ENCODE measurements around the gene NDRG3.

Gene NDRG3

DNA sequence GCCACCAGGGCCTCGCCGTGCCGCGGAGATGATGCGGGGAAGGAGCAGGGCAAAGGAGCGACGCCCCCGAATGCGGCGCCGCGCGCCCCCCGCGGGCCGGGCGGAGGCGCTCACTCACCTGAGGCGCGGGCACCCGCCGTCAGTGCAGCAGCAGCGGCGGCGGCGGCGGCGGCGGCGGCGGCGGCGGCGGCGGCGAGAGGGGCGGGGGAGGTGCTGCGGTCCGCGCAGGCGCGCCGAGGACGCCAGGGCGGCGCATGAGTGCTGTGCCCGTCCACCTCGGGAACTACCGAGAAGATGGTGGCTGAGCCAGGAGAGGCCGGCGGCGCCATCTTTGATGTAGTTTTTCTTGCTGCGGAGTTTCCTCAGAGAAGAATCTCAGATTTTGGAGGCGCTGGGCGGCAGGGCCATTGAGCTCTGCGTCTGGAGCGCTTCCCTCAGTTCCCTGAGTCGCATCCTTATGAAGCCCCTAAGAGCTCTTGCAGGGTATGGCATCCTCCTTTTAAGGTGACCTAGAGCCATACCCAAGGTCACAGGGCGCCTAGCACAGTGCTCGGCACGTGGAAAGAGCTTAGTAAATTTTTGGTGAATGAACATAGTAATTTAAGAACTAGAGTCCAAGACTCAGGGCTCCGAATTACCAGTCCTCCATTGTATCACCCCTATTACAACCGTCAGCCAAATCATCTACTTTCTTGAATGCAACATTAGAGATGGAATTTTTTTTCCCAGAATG lies at the start of gene NDRG3:
NDRG3 (minus strand) TSS at position 164 of the 733 bp plus-strand sequence. CDS start 24,355 bp downstream, outside the sequence.
- DNase-seq, result peak; percentile 94

DNA sequence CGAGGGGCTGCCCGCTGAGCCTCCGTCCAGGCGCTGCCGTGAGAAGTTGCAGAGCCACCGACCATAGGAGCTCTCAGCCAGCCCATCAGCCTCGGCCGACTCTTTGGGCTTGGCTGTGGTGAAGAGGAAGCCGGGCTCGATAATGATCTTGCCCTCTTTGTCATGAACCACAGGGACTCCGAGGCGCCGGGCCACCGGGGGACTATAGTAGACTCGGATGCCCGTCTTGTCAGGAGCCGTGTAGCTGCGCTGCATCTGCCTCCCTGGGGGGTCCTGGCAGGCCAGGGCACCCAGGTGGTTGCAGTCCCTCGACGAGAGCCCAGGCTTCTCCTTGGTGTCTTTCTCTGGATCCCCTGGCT lies 48.2 kb upstream of the NDRG3 start:
- no peak for DNase-seq

DNA sequence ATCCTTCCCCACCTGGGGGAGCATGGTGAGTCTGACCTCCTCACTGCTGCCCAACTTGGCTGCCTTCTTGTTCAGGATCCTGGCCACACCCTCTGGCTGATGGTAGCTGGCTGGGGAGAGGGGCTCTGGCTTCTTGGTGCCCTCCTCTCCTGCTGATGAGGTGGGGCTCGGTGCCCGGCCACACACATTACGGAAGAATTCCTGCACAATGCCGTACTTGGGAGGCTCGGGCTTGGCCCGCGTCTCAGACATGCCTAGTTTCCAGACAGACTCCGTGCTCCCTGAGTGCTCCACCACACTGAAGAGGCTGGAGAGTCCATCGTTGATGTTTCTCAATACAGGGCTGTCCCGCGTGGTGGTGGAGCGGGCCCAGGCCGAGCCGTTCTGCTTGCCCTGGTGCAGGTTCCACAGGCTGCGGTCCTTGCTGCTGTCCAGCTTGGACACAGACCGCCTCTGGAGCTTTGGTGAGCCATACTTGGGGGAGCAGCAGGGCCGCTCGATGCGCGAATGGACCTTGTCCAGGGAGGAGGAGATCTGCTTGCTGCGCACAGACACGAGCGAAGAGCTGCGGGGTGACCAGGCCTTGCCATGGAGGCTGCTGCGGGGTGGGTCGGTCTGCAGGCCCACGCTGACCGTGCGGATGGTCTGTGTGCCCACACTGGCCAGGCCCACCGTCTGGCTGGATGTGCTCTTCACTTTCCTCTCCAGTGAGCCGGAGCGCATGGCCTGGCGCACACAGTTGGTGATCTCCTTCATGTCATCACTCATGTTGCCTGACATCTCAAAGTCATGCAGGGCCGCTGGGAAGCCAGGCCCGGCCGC lies 47.6 kb upstream of the NDRG3 start:
- DNase-seq, result no peak

DNA sequence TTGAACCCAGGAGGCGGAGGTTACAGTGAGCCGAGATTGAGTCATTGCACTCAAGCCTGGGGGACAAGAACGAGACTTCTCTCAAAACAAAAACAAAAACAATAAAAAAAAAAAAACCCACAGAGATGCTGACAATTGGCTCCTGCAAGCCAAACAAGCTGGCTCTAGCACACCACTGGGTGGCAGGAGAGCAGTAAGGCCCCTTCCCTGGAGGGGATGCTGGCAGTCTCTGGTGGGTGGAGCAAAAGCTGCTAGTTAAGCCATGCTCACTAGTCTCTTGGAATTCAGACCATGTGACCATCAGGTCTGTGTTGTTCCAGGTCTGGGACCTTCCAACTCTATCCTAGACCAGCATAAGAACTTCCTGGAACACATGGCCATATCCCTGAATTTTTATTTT lies 46.5 kb upstream of the NDRG3 start:
- DNase-seq, result peak; percentile 29

DNA sequence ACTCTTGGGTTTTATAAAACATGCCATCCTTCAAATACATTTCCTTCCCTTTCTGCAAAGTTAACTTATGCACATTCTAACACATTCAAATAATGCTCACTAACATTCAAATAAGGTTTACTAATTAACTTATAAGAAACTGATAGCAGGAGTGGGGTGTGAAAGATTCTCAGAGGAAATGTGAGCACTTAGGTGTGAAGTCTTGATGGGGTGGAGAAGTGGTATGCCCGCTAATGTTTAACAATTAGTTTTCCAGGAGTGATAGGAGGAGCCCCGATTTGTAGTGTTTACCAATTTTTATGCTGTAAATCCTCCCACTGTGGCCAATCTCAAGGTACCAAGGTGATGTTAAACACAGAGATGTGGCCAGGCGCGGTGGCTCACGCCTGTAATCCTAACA lies 46.0 kb upstream of the NDRG3 start:
- DNase-seq, result no peak

DNA sequence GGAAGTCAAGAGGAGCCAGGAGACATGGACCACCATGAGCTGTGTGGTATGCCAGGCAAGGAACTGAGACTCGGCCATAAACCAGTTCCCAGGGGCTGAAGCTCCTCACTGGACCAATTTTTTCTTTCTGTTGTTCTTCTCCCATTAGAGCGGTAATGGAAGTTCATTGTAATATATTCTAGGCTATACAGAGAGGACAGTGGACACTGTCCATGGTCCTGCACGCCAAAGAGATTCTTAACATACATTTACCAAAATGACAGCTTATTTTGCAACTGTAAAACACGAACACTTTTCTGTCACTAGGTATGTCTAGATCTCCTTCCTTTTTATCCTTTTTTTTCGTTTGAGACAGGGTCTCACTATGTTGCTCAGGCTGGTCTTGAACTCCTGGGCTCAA lies 40.8 kb upstream of the NDRG3 start:
- DNase-seq, result no peak

DNA sequence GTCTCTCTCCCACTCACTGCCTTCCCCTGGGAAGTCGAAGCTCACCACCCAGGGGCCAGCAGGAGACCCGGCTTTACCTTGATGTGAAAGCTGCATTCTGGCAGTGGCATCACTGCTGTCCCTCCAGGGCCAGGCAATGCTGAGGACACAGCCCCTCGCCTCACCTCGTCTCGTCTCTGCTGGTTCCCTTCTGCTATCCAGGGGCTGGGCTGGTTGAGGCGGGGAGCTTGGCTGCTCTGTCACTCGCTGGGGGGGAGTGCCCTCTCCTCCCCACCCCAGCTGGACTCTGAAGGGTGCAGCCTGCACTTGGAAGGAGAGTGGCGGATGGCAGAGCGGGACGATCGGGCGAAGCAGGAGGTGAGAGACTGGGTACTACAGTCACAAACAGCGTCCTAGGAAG lies 40.4 kb upstream of the NDRG3 start:
- DNase-seq, result no peak

DNA sequence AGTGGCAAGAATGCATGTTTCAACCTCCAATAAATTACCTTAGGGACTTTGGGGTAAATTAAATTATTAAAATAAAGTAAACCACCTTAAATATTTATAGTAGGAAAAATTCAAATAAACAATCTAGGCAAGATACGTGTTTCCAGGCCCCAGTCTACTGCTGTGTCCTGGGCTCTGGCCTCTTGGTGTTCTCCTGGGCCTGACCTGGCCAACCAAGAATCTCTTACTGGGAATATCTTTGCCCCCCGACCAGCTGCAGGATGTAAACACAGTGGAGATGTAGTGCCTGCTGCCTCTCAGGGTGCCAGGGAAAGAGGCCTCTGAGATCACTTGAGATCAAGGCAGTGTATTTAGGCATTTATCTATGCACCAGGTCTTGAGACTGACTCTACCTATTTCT lies 39.4 kb upstream of the NDRG3 start:
- no peak for DNase-seq

DNA sequence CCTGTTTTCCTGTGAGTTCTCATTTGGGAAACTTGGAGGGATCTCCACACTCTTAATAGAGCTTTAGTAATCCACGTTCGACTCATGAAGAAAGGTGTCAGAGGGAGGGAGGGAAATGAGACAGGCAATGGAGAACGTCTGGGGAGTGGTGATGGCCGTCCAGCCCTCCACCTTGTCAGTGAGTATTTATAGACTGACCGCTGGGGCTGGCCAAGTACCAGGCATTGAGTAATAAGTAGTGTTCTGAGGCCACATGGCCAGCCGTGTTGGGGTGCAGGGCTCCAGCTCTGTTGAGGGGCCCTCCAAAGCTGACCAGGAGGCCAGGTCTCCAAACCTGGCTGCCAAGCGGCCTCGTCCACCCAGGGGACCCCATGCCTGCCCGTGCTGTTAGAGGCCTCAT lies 39.0 kb upstream of the NDRG3 start:
- DNase-seq, result no peak

DNA sequence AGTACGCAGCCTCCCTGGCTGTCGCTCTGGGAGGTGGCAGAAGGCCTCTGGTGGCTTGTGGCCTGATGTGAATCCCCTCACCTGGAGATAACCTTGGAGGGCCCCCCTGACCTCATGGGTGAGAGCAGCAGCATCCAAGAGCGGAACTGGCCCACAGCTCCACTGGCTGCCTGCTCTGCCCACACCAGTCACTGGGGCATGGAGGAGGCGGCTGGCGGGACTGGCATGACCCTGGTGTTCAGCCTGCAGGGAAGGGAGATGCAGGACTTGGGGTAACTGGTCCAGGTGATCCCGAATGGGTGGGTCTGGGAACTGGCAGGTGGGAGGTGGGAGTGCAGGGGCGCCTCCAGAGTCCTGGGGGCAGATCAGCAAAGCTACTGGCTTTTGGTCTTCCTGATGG lies 38.2 kb upstream of the NDRG3 start:
- no peak for DNase-seq

DNA sequence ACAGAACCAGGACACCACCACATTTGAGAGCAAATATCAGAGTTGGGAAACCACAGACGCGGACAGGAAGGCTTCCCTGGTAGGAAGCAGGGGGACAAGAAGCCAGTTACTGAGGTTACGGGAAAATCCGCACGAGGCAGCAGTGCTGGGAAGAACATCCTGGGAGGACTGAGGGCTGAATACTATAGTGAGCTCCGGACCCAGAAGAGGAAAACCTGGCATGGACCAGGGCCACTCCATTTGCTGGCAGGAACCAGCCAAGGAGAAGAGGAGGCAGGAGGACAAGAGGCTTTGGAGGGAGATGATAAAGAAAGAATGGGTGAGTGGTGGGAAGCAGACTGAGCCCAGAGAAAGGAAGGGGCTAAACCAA lies 33.8 kb upstream of the NDRG3 start:
- DNase-seq, result no peak

DNA sequence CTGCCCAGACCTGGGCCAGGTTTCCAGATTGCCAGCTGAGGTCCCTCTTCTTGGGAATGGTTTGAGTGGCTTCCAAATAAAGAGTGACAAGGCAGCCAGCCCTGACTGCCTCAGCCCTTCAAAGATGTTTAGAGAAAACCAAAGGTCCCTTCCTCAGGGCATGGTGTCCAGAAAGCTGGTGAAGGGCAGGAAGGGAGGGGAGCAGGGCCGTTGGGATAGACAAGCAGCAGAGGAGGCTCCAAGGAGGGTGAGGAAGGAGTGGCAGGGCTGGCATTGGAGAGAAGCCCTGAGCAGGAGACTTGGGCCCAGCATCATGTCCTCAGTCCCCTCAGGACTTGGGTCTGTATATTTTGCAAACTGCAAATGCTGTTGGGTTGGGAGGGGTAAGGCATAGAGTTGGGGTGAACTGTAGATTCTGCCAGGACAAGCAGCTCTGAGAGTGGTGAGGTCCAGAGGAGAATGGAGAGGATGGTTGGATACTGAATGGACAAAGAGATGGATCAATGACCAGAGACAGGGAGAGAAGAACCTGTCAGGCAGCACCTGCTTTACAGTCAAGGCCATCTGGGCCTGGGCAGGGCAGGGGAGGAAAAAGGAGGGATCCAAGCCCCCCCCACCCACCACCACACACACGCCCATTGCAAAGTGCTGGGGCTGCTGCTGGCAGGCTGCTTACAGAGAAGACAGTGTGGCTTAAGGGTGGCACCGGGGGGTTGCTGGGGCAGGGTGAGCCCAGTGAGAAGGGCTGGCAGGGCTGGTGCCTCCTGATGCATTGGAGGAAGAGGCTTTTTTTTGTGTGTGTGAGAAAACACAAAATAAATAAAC lies 33.2 kb upstream of the NDRG3 start:
- DNase-seq, result no peak

DNA sequence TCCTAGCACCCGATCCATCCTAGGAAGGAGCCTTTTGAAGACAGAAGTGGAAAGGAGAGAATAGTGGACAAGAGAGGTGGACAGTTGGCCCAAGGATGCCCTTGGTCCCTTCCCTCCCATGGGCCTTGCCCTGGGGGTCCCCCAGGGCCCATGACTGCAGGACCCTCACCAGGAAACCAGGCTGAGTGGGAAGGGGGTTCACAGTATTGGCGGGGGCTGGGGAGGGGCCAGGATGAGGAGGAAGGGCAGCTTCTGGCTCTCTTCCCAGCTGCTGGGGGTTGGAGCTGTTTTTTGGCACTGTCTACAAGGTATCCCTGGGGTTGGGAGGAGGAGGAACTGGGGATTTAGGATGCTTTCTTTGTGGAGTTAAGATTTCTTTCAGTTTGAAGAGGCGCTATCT lies 31.7 kb upstream of the NDRG3 start:
- DNase-seq, result no peak

DNA sequence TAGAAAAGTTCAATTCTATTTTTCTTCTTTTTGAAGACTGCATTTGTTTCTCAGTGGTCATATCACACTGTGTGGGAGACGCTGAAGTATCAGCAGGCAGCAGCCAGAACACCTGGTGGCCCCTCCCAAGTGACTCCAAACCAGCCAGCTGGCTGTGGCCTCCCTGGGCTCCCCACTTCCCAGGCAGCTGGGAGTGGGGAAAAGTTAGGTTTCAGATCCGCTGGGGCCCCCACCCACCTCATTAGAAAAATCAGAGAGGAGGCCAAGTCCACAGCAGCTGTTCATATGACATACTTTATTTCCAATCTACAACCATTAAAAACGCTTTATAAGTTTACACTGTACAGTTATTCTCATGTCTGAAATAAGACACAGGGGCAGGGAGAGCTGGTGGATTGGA lies 31.3 kb upstream of the NDRG3 start:
- DNase-seq, result no peak

DNA sequence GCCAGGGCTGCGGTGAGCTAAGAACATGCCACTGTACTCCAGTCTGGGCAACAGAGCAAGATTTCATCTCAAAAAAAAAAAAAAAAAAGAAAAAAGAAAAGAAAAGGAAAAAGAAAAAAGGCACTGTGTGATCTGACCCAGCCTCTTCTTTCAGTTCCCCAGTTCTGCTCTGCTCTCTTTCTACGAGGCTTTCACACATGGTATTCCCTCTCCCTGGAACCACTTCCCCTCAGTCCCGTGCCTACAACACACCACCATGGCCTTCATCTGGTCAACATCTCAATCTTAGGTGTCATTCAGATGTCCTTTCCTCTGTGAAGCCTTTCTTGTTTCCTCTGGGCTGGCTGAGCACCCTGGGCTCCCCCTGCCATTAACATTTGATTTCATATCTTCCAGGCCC lies 29.9 kb upstream of the NDRG3 start:
- DNase-seq, result no peak

DNA sequence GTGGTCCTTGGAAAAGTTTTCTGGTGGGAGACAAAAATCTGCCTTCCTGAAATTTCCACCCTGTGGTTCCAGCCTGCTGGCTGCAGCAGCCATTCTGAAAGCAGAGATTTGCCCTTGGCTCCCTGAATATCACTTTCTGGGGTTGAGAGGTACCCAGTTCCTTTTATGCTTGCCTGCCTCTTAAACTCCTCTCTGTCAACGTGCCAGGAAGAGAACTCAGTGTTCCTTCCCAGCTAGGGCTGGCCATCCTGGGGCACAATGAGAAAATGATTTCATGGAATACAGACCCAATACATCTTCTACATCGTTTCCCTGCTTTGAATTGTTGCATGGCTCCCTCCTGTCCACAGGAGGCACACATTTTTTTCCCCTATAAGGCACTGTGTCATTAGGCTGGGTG lies 29.3 kb upstream of the NDRG3 start:
- DNase-seq, result no peak

DNA sequence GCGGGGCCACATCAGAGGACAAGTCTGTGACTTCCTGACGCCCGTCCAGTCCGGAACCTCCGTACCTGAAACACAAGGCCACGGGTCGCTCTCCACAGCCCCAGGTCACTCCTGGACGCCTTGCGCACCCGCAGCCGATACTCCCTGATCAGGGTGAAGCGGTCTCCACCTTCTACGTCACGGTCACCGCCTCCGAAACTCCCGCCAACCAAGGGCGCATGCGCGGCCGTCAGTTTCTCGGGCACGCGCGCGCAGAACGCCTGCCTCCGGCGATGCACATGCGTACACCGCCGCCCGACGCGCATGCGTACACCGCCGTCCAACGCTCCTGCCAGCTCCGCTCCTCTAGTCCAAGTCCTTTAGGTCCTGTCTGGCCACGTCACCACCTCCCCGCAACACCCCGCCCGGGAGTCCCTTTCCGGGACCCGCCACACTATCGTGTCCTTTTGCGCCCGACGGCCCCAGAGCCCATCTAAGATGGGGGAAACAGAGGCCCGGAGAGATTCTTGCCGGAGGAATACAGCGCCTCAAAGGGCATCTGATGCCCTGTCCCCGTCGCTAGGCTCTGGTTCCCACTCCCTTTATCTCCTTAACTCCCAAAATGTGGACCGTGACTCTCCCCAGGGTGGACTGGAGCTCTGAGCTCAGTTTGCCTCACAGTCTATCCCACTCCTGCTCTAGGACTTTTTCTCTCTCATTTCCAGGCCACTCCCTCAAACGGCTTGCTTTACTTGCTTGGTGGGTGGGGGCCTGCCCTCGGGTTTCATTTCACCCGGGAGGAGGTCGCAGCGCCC lies 27.9 kb upstream of the NDRG3 start, which contains the start of gene DSN1:
DSN1 (minus strand) TSS at position 167 of the 794 bp plus-strand sequence. CDS start 2,305 bp downstream, outside the sequence.
- DNase-seq, result peak; percentile 99

DNA sequence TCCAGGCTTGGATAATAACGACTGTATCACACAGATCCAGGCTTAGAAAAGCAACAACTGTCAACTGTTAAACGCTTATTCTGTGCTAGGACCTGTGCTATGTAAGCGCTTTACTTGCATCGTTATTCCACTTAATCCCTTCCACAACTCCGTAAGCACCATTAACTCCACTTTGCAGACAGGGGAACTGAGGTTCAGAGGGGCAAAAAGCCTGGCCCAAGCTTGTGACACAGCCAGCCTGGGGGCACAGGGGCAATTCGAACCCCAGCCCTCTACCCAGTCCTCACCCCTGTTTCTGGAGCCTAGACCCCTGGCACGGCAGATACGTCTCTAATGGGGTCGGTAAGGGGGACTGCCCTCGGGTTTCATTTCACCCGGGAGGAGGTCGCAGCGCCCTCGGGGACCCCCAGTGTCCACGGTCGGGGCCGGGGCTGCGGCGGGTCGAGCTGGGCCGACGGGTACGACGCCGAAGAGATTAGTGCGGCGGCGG lies 27.3 kb upstream of the NDRG3 start:
- no peak for DNase-seq

DNA sequence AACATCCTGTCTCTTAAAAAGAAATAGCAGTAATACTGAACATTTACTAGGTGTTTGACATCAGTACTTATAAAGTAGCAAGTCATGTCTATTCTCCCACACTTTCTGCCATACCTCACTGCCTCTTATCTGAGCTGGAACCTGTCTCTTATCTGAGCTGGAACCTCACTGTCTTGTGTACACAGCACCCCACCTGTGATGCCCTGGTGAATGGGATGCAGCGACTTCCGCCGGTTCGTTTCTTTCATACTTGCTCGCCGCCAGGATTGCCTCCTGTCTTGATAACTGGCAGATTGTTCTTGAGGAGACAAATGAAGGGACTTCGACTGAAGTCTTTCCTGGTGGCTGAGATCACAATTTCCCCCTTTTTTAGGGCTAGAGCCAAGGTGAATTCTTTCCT lies 24.8 kb upstream of the NDRG3 start:
- no peak for DNase-seq

DNA sequence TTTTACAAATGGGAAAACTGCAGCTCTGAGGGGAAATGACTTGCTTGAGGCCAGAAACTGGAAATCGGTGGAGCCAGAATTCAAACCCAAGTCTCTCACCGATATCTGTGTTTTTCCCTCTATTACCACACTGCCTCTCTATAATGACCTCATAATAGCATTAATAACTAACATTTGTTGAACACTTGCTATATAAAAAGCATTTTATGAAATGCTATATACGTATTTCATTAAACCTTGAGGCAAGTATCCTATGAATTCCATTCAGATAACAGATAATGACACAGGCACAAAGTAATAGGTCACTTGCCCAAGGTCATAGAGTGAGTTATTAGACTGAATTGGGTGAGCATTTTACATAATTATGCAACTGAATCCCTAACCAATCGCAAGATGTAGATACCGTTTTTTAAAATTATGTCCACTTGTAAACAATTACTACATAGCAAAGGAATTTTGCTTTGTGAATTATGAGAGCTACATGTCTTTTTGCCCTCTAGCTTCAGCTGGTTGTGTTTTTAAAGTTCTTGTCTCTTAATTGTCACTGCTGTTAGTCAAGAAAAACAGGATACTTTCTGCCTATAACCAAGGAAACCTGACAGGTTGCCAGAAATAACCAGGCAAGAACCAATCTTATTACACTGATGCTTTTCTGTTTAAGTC lies 23.0 kb upstream of the NDRG3 start:
- DNase-seq, result no peak

DNA sequence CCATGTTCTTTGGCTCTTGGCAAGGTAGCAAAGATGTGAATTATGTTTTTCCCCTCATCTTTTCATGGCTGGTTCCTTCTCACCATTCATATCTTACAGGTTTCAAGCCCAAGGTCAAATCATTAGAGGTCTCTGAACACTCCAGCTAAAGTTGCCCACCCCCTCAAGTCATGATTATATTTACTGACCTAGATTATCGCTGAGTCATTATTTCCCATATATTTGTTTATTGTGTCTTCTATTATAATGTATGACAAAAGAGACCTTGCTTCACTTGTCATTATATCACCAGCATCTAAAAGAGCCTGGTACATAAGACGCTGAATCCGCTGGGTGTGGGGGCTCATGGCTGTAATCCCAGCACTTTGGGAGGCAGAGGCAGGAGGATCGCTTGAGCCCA lies 15.2 kb upstream of the NDRG3 start:
- no peak for DNase-seq

DNA sequence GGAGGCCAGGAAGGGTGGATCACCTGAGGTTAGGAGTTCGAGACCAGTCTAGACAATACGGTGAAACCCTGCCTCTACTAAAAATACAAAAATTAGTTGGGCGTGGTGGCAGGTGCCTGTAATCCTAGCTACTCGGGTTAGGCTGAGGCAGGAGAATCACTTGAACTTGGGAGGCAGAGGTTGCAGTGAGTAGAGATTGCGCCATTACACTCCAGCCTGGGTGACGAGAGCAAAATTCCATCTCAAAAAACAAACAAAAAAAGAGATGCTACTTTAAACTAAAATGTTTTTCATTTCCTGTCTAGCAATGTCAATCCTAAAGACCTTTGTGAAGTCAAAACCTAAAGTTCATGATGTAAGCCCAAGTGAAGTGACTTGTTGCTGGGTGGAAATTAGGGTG lies 14.8 kb upstream of the NDRG3 start:
- no peak for DNase-seq
